HEK293 (cell line): ENCODE measurements around the gene B4GALNT4.

ENCODE experiments used
- CTCF ChIA-PET: fragments of 350-600 bp; formaldehyde crosslinking; extraction: SDS; loops from one replicate; lab custom pipeline; 2021; ENCODE audit warnings: antibody characterized with exemption; lab: Yijun Ruan, JAX
- POLR2A ChIA-PET: fragments of 300-600 bp; formaldehyde crosslinking; extraction: SDS; loops from one replicate; lab custom pipeline; 2020; ENCODE audit warnings: antibody characterized with exemption, inconsistent platforms; lab: Yijun Ruan, JAX
- H3K27ac ChIP-seq: fragments of 200-500 bp; sonication (Bioruptor generic); 2 replicates; pipeline ENCODE4 v1.5.1; 2014; ENCODE audit warnings: low read depth, low read length, control low read depth, inconsistent platforms; ENCODE audit errors: extremely low read depth
- H3K36me3 ChIP-seq, 2 experiments: fragments of 200-500 bp in 1 of 2; sonication (Bioruptor generic) in 1 of 2; 1 replicate in 1 of 2; 2 replicates in 1 of 2; pipeline ENCODE4 v1.5.1; 2014 to 2017; ENCODE audit warnings: inconsistent platforms in 2 of 2, low read length in 2 of 2; ENCODE audit not compliant: control insufficient read depth in 2 of 2, insufficient read depth in 1 of 2
- H3K4me1 ChIP-seq: fragments of 200-500 bp; sonication (Bioruptor generic); 2 replicates; pipeline ENCODE4 v1.5.1; 2014; ENCODE audit warnings: mild to moderate bottlenecking, low read length, inconsistent platforms; ENCODE audit not compliant: control insufficient read depth, insufficient read depth
- H3K4me3 ChIP-seq: 2 replicates; pipeline ENCODE4 v1.5.1; 2011; ENCODE audit warnings: low read depth, mild to moderate bottlenecking, control low read depth, low read length, moderate library complexity
- H3K9me3 ChIP-seq: fragments of 200-500 bp; sonication (Bioruptor generic); 2 replicates; pipeline ENCODE4 v1.5.1; 2014; ENCODE audit warnings: low read depth, low read length, inconsistent platforms; ENCODE audit not compliant: control insufficient read depth, insufficient read depth
- AEBP2 ChIP-seq: fragments of 450-650 bp; formaldehyde crosslinking; IDR thresholded peaks from 2 replicates; pipeline ENCODE4 v1.5.1; 2016; ENCODE audit warnings: missing biosample characterization, missing genetic modification characterization, borderline replicate concordance
- CTCF ChIP-seq: fragments of 450-650 bp; formaldehyde crosslinking; IDR thresholded peaks from 2 replicates; pipeline ENCODE4 v1.5.1; 2016; ENCODE audit warnings: missing biosample characterization, missing genetic modification characterization
- EGR2 ChIP-seq: fragments of 450-650 bp; formaldehyde crosslinking; IDR thresholded peaks from 2 replicates; pipeline ENCODE4 v1.5.1; 2016; ENCODE audit warnings: low read depth, missing biosample characterization, missing genetic modification characterization
- ELK4 ChIP-seq: IDR thresholded peaks from 2 replicates; pipeline ENCODE4 v1.6.1; 2011; ENCODE audit warnings: mild to moderate bottlenecking, low read depth, low read length, borderline replicate concordance
- KLF7 ChIP-seq: fragments of 450-650 bp; formaldehyde crosslinking; IDR thresholded peaks from 2 replicates; pipeline ENCODE4 v1.5.1; 2016; ENCODE audit warnings: missing biosample characterization, missing genetic modification characterization, borderline replicate concordance
- MEIS1 ChIP-seq: sonication (generic); formaldehyde crosslinking; IDR thresholded peaks from 2 replicates; pipeline ENCODE4 v1.8.1; 2022; ENCODE audit warnings: missing genetic modification reagents, mild to moderate bottlenecking, borderline replicate concordance
- MYNN ChIP-seq: fragments of 450-650 bp; formaldehyde crosslinking; IDR thresholded peaks from 2 replicates; pipeline ENCODE4 v1.5.1; 2016; ENCODE audit warnings: missing biosample characterization, missing genetic modification characterization, borderline replicate concordance
- WT1 ChIP-seq: fragments of 450-650 bp; formaldehyde crosslinking; IDR thresholded peaks from 2 replicates; pipeline ENCODE4 v1.5.1; 2016; ENCODE audit warnings: missing biosample characterization, missing genetic modification characterization
- ZNF132 ChIP-seq: fragments of 450-650 bp; formaldehyde crosslinking; IDR thresholded peaks from 2 replicates; pipeline ENCODE4 v1.5.1; 2017; ENCODE audit warnings: missing biosample characterization, missing genetic modification characterization, borderline replicate concordance
- ZNF16 ChIP-seq: fragments of 450-650 bp; formaldehyde crosslinking; IDR thresholded peaks from 2 replicates; pipeline ENCODE4 v1.5.1; 2016; ENCODE audit warnings: low read depth, missing biosample characterization, missing genetic modification characterization
- ZNF302 ChIP-seq: fragments of 450-650 bp; formaldehyde crosslinking; IDR thresholded peaks from 2 replicates; pipeline ENCODE4 v1.5.1; 2016; ENCODE audit warnings: missing biosample characterization, missing genetic modification characterization, low read depth
- ZNF394 ChIP-seq: fragments of 450-650 bp; formaldehyde crosslinking; IDR thresholded peaks from 2 replicates; pipeline ENCODE4 v1.5.1; 2016; ENCODE audit warnings: missing biosample characterization, missing genetic modification characterization, mild to moderate bottlenecking, moderate library complexity, borderline replicate concordance
- ZNF416 ChIP-seq: fragments of 450-650 bp; formaldehyde crosslinking; IDR thresholded peaks from 2 replicates; pipeline ENCODE4 v1.5.1; 2016; ENCODE audit warnings: missing biosample characterization, missing genetic modification characterization
- ZNF488 ChIP-seq: fragments of 450-650 bp; formaldehyde crosslinking; IDR thresholded peaks from 2 replicates; pipeline ENCODE4 v1.5.1; 2016; ENCODE audit warnings: missing biosample characterization, missing genetic modification characterization
- ZNF501 ChIP-seq: fragments of 450-650 bp; formaldehyde crosslinking; IDR thresholded peaks from 2 replicates; pipeline ENCODE4 v1.5.1; 2016; ENCODE audit warnings: missing biosample characterization, missing genetic modification characterization
- ZNF518A ChIP-seq: fragments of 450-650 bp; formaldehyde crosslinking; conservative IDR thresholded peaks from 2 replicates; pipeline ENCODE4 v1.5.1; 2016; ENCODE audit warnings: low read depth, missing biosample characterization, missing genetic modification characterization
- ZNF521 ChIP-seq: fragments of 450-650 bp; formaldehyde crosslinking; IDR thresholded peaks from 2 replicates; pipeline ENCODE4 v1.5.1; 2017; ENCODE audit warnings: missing biosample characterization, mild to moderate bottlenecking, missing genetic modification characterization
- ZNF600 ChIP-seq: fragments of 450-650 bp; formaldehyde crosslinking; IDR thresholded peaks from 2 replicates; pipeline ENCODE4 v1.5.1; 2016; ENCODE audit warnings: missing biosample characterization, missing genetic modification characterization
- ZNF654 ChIP-seq: fragments of 450-650 bp; formaldehyde crosslinking; IDR thresholded peaks from 2 replicates; pipeline ENCODE4 v1.5.1; 2016; ENCODE audit warnings: low read depth, missing biosample characterization, missing genetic modification characterization
- ZNF692 ChIP-seq: fragments of 450-650 bp; formaldehyde crosslinking; IDR thresholded peaks from 2 replicates; pipeline ENCODE4 v1.5.1; 2016; ENCODE audit warnings: missing biosample characterization, missing genetic modification characterization

The B4GALNT4 gene

GRCh38 chr11:420911-421321 lies 51.6 kb downstream of the B4GALNT4 start:
- H3K4me1 ChIP-seq = no peaks in the 10 kb centered on the region
- ChIA-PET CTCF (no interaction called here), POLR2A (no interaction called here)
- H3K4me3 ChIP-seq = no peak overlapping the region
- no peaks in the 10 kb centered on the region for H3K9me3 ChIP-seq
- no peak overlapping the region for H3K27ac ChIP-seq
- H3K36me3 ChIP-seq = no peaks in the 10 kb centered on the region
- no peak for TF ChIP-seq ZNF518A (tag by site-specific recombination)
- TF ChIP-seq ZNF600 (tag by site-specific recombination) = no peak
- no peak for TF ChIP-seq ZNF16
- no peak for TF ChIP-seq ZNF132 (tag by site-specific recombination)
- no peak for TF ChIP-seq MYNN (tag by site-specific recombination)
- TF ChIP-seq ZNF416 (tag by site-specific recombination) = no peak
- TF ChIP-seq ZNF302 (tag by site-specific recombination) = no peak
- no peak for TF ChIP-seq ZNF488 (tag by site-specific recombination)
- no peak for TF ChIP-seq ZNF692 (tag by site-specific recombination)
- no peak for TF ChIP-seq WT1 (tag by site-specific recombination)
- no peak for TF ChIP-seq ZNF654 (tag by site-specific recombination)
- TF ChIP-seq ZNF521 (tag by site-specific recombination) = no peak
- no peak for TF ChIP-seq KLF7 (tag by site-specific recombination)
- TF ChIP-seq ELK4 = no peak
- no peak for TF ChIP-seq EGR2 (tag by site-specific recombination)
- no peak for TF ChIP-seq MEIS1 (CRISPR knock-in tag)
- TF ChIP-seq AEBP2 (tag by site-specific recombination) = no peak
- TF ChIP-seq CTCF (tag by site-specific recombination) = no peak
- no peak for TF ChIP-seq ZNF501 (tag by site-specific recombination)
- no peak for TF ChIP-seq ZNF394 (tag by site-specific recombination)
